HG02852 (cell line): Measurements from ENCODE around the gene ATP4B.

Experiments used
- ATAC-seq: cut with Tn5 transposase; IDR thresholded peaks from one replicate; pipeline ENCODE4 v1.9.1; 2021; ENCODE audit warnings: mild to moderate bottlenecking, moderate library complexity; ENCODE audit not compliant: unreplicated experiment

ATP4B gene

GRCh38 chr13:113608967-113609533, 48.9 kb downstream of the ATP4B start:
- no peak for ATAC-seq

DNA sequence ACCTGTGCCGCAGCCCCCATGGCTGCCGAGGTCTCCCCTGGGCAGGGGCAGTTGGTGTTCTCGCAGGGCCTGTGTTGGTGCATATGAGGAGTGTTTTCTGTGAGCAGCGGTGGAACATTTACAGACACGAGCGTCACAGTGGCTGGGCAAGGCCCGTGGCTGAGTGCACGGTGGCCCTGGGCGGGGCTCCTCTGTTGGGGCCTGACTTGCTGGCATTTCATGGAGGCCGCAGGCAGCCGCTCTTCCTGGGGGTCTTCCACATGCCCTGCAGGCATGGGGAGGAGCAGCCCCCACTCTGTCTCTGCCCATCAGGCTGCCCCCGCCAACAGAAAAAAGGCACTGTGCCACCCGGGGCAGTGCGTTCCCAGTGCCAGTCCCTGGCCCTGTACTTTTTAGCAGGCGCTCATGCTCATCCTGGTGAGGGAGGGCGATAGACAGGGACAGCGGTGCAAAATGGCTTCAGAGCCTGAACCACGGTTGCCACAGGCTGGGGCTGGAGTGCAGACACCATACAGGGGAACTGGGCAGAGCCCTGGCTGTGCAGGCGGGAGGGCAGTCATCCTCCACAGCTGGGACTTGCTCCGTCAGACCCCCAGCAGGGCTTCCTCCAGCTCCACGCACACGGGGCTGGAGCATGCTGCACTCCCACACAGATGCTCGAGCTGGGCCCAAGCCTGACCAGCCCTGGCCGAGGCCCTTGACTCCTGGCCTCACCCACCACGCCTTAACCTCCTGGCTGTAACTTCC, 49.9 kb downstream of the ATP4B start:
- ATAC-seq: no peak

DNA sequence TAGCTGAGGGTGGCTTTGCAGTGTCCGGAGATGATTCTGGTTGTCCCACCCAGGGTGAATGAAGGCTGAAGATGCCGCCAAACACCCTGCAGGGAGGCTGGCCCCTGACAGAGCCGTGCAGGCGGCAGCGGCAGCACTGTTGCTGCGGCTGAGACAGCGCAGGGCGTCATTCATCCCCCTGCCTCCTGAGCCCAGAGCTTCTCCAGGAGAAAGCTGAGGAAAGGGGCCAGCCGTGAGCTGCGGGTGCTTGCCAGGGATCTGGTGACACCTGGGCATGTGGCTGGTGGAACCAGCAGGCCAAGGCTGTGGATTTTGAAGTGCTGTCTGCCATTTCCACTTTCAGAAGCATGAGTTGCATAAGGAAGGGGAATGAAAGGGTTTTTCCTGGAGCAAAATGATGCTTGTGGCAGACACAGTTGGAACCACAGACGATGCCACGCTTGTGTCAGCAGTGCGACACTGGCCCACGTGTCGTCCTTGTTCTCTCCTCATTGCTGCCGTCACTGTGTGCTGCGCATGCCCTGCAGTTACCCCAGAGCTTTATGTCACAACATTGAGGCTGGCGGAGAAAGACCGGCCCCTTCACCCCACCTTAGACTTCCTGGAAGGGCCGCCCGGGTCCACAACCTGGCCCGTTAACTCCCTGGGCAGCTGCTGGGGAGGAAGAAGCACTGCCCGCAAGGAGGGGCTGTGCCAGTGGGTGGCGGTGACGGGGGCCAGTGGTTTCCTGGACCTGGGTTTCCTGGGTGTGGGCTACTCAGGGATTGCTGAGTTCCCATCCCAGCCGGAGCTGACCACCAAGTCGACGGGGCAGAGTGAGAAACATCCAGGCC, 50.7 kb downstream of the ATP4B start:
- ATAC-seq: no peak

- ATAC-seq: no peak
Observed at GRCh38 chr13:113605866-113606438, 52.0 kb downstream of the ATP4B start.

- ATAC-seq: no peak
Observed at GRCh38 chr13:113605461-113605860, 52.5 kb downstream of the ATP4B start.

GRCh38 chr13:113604186-113604585, 53.8 kb downstream of the ATP4B start:
- peak; percentile 67 for ATAC-seq

- ATAC-seq: no peak
Observed at GRCh38 chr13:113603116-113603710, 54.8 kb downstream of the ATP4B start.

- no peak for ATAC-seq
Observed at GRCh38 chr13:113602291-113602988, 55.6 kb downstream of the ATP4B start.

- no peak for ATAC-seq
Observed at GRCh38 chr13:113601166-113602070, 56.6 kb downstream of the ATP4B start.

GRCh38 chr13:113599391-113599790, 58.6 kb downstream of the ATP4B start:
- ATAC-seq: no peak
